Gastrocnemius medialis (tissue), 4 donors: ENCODE data around the gene PLA2G12A. TPM values are rescaled to one million over a fixed set of nuclear protein-coding genes. Genes with fewer than 3 reads are reported as not detected.

Experiments used
- ATAC-seq, 2 donors: fragments of 150-250 bp; one replicate each; pipeline ENCODE4 v1.9.1; 2016
- DNase-seq, 2 donors: peaks; one replicate each; pipeline ENCODE4 v3.0.0-alpha.2; 2019
- H3K27ac ChIP-seq, 4 donors: fragments of 200-600 bp; sonication (generic); 1 replicate in 1 of 4; 2 replicates in 3 of 4; pipeline ENCODE4 v1.5.1; 2016 to 2018; ENCODE audit warnings: mild to moderate bottlenecking in 2 of 4, moderate library complexity in 1 of 4
- H3K27me3 ChIP-seq, 3 donors: fragments of 200-600 bp; sonication (generic) in 2 of 3; 1 replicate in 1 of 3; 2 replicates in 2 of 3; pipeline versions ENCODE4 v1.5.1 to v1.6.0; 2016 to 2019; ENCODE audit warnings: mild to moderate bottlenecking in 1 of 3, moderate library complexity in 1 of 3
- H3K36me3 ChIP-seq, 2 donors: fragments of 200-600 bp; sonication (generic) in 1 of 2; one replicate each; pipeline ENCODE4 v1.5.1; 2017 to 2018
- H3K4me1 ChIP-seq, 2 donors: fragments of 200-600 bp; sonication (generic) in 1 of 2; one replicate each; pipeline ENCODE4 v1.5.1; 2016 to 2017; ENCODE audit warnings: mild to moderate bottlenecking in 2 of 2
- H3K4me3 ChIP-seq, 4 donors: fragments of 200-600 bp; sonication (generic) in 3 of 4; 1 replicate in 1 of 4; 2 replicates in 3 of 4; pipeline ENCODE4 v1.5.1; 2016 to 2019; ENCODE audit warnings: mild to moderate bottlenecking in 2 of 4
- H3K9me3 ChIP-seq, 3 donors: fragments of 200-600 bp; sonication (generic) in 2 of 3; 1 replicate in 1 of 3; 2 replicates in 2 of 3; pipeline ENCODE4 v1.5.1; 2016 to 2019
- CTCF ChIP-seq, 5 experiments: fragments of 450-650 bp in 3 of 5; fragments of 200-600 bp in 2 of 5; sonication (generic) in 2 of 5; IDR thresholded peaks in 4 of 5; conservative IDR thresholded peaks in 1 of 5; 1 replicate in 4 of 5; 2 replicates in 1 of 5; pipeline ENCODE4 v1.5.1; 2016 to 2019; ENCODE audit warnings: antibody characterized with exemption in 5 of 5, mild to moderate bottlenecking in 3 of 5, moderate library complexity in 3 of 5
- POLR2A ChIP-seq, 2 donors: fragments of 450-650 bp; IDR thresholded peaks; one replicate each; pipeline ENCODE4 v1.6.1; 2017; ENCODE audit warnings: antibody characterized with exemption in 2 of 2, mild to moderate bottlenecking in 2 of 2, moderate library complexity in 2 of 2
- in situ Hi-C, 4 donors: fragments of 200-750 bp; cut with MboI; loops; one replicate each; pipeline versions ENCODE4 v1.15.0 to v1.8.0; 2017; ENCODE audit warnings: low sequenced_read_pairs in 4 of 4
- intact Hi-C: fragments of 100-400 bp; cut with DNase I; formaldehyde crosslinking; loops from one replicate; pipeline ENCODE4 v1.15.1; 2023; ENCODE audit warnings: low total_unique reads
- total RNA-seq, 4 donors: library from RNA; depleted of rRNA; stranded (reverse); fragments of >200 nt; gene quantifications; one replicate each; pipeline versions ENCODE4 v1.1.0 to v1.2.3, GENCODE V29; 2016

PLA2G12A gene
- total RNA-seq, 4 donors from 2014 or later: 26.7 to 83.1 (median 57.6) TPM

- no peak for DNase-seq
- intact Hi-C loops: no loop called here
- TF ChIP-seq CTCF (IDR thresholded peaks at IDR 0.05 in 4 of 5, conservative IDR thresholded peaks at IDR 0.05 in 1 of 5) (no peak), POLR2A (IDR thresholded peaks at IDR 0.05) (no peak)
- in situ Hi-C loops: no loop called here
- no peaks in the 10 kb centered on the region for H3K9me3 ChIP-seq
- no peaks in the 10 kb centered on the region for H3K36me3 ChIP-seq
- no peak for ATAC-seq
- H3K27me3 ChIP-seq: no peaks in the 10 kb centered on the region
- H3K27ac ChIP-seq: no peak overlapping the region
- H3K4me3 ChIP-seq: no peak overlapping the region
- no peaks in the 10 kb centered on the region for H3K4me1 ChIP-seq
Observed at GRCh38 chr4:109665783-109666485, 63.9 kb downstream of the PLA2G12A start.

DNA sequence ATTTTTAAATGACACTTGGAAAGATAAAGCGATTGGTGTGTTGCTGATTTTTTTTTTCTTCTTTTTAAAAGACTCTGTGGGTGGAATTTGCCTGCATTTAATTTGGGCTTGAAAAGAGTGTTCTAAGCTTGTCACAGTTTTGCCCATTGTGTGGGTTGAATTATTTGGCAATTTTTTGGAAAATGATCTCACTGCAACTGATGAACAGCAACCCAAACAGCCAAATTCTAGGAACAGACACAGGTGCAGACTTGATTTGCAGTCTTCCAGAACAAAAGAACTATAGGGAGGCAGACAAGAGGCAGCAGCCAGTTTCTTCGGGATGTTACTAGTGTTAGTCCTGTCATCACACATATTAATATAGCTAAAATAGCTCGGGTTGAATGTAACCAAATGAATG, 67.1 kb downstream of the PLA2G12A start:
- no peak overlapping the region for H3K4me3 ChIP-seq
- no peak for TF ChIP-seq POLR2A (IDR thresholded peaks at IDR 0.05)
- ATAC-seq (no peak), DNase-seq (no peak)
- intact Hi-C loops: loop anchor here (2.0 kb wide), 1 partner anchor 234 kb away; no protein-coding TSS in a partner anchor
- no peak overlapping the region for H3K27ac ChIP-seq
- H3K36me3 ChIP-seq: no peaks in the 10 kb centered on the region
- no peaks in the 10 kb centered on the region for H3K27me3 ChIP-seq
- in situ Hi-C loops: no loop called here
- H3K9me3 ChIP-seq: no peaks in the 10 kb centered on the region
- H3K4me1 ChIP-seq: no peaks in the 10 kb centered on the region

GRCh38 chr4:109662116-109662515, 67.8 kb downstream of the PLA2G12A start:
- intact Hi-C loops: loop anchor here (2.0 kb wide), 1 partner anchor 233 kb away; no protein-coding TSS in a partner anchor
- TF ChIP-seq CTCF (IDR thresholded peaks at IDR 0.05 in 4 of 5, conservative IDR thresholded peaks at IDR 0.05 in 1 of 5) (no peak), POLR2A (IDR thresholded peaks at IDR 0.05) (no peak)
- H3K9me3 ChIP-seq: no peaks in the 10 kb centered on the region
- DNase-seq (no peak), ATAC-seq (no peak)
- H3K4me1 ChIP-seq: no peaks in the 10 kb centered on the region
- in situ Hi-C loops: no loop called here
- H3K36me3 ChIP-seq: no peaks in the 10 kb centered on the region
- H3K4me3 ChIP-seq: no peak overlapping the region
- no peaks in the 10 kb centered on the region for H3K27me3 ChIP-seq
- no peak overlapping the region for H3K27ac ChIP-seq

Other genes starting within 250 kb of the PLA2G12A start
- gene MCUB, start 169.8 kb downstream of the PLA2G12A start, total RNA-seq: 1 to 10 TPM; 2.6 to 5.6 (median 4.0) TPM
- gene CASP6, start 26.6 kb downstream of the PLA2G12A start, total RNA-seq: 10 to 100 TPM in 1 of 4 donors, 1 to 10 TPM in 3; 6.6 to 25.2 (median 9.0) TPM
- 1 to 10 TPM; 1.1 to 3.7 (median 3.3) TPM for gene CFI, start 71.9 kb upstream of the PLA2G12A start, total RNA-seq
- 1 to 10 TPM; 2.8 to 7.2 (median 3.5) TPM for gene GAR1, start 85.7 kb upstream of the PLA2G12A start, total RNA-seq
- not detected for gene RRH, start 97.9 kb upstream of the PLA2G12A start, total RNA-seq
- gene LRIT3, start 118.0 kb upstream of the PLA2G12A start, total RNA-seq: under 1 TPM in 2 of 4 donors, not detected in 2; 0.15 to 0.25 TPM
- 10 to 100 TPM; 12.1 to 58.5 (median 21.3) TPM for gene EGF, start 182.8 kb upstream of the PLA2G12A start, total RNA-seq